ENCODE data around the gene FAH. TPM values are rescaled to one million over a fixed set of nuclear protein-coding genes. Genes with fewer than 3 reads are reported as not detected.

FAH gene
- total RNA-seq, 1 donor from 2014 or later = 6.2 TPM

GRCh38 chr15:80175436-80175835 is 22.6 kb downstream of the FAH start:
- Mint-ChIP-seq H3K4me1 (ENCODE audit: unreplicated experiment) (no peaks in the 10 kb centered on the region), H3K9me3 (ENCODE audit: unreplicated experiment) (no peaks in the 10 kb centered on the region), H3K27ac (ENCODE audit: unreplicated experiment) (no peak overlapping the region), H3K27me3 (ENCODE audit: unreplicated experiment) (peaks cover 7% of the 10 kb centered on the region), H3K4me3 (ENCODE audit: unreplicated experiment) (no peak overlapping the region), H3K36me3 (ENCODE audit: low read depth, unreplicated experiment) (peaks cover 12% of the 10 kb centered on the region)
- TF ChIP-seq CTCF (IDR thresholded peaks at IDR 0.05; ENCODE audit: unreplicated experiment) = no peak
- DNase-seq (ENCODE audit: low spot score) = no peak

- Mint-ChIP-seq H3K36me3 (ENCODE audit: low read depth, unreplicated experiment) (peaks cover 12% of the 10 kb centered on the region), H3K4me3 (ENCODE audit: unreplicated experiment) (no peak overlapping the region), H3K4me1 (ENCODE audit: unreplicated experiment) (no peaks in the 10 kb centered on the region), H3K9me3 (ENCODE audit: unreplicated experiment) (no peaks in the 10 kb centered on the region), H3K27ac (ENCODE audit: unreplicated experiment) (no peak overlapping the region), H3K27me3 (ENCODE audit: unreplicated experiment) (peaks cover 7% of the 10 kb centered on the region)
- no peak for DNase-seq (ENCODE audit: low spot score)
- TF ChIP-seq CTCF (IDR thresholded peaks at IDR 0.05; ENCODE audit: unreplicated experiment) = no peak
These were observed 23.6 kb downstream of the FAH start for GRCh38 chr15:80176443-80176842.

- no peak for DNase-seq (ENCODE audit: low spot score)
- Mint-ChIP-seq H3K27ac (ENCODE audit: unreplicated experiment) (no peak overlapping the region), H3K4me3 (ENCODE audit: unreplicated experiment) (no peak overlapping the region), H3K4me1 (ENCODE audit: unreplicated experiment) (no peaks in the 10 kb centered on the region), H3K36me3 (ENCODE audit: low read depth, unreplicated experiment) (peaks cover 12% of the 10 kb centered on the region), H3K27me3 (ENCODE audit: unreplicated experiment) (peaks cover 7% of the 10 kb centered on the region), H3K9me3 (ENCODE audit: unreplicated experiment) (no peaks in the 10 kb centered on the region)
- TF ChIP-seq CTCF (IDR thresholded peaks at IDR 0.05; ENCODE audit: unreplicated experiment) = no peak
These were observed 24.4 kb downstream of the FAH start for GRCh38 chr15:80177156-80177555.

GRCh38 chr15:80179025-80179759 is 26.4 kb downstream of the FAH start:
- Mint-ChIP-seq H3K27me3 (ENCODE audit: unreplicated experiment) (peaks cover 7% of the 10 kb centered on the region), H3K4me1 (ENCODE audit: unreplicated experiment) (no peaks in the 10 kb centered on the region), H3K27ac (ENCODE audit: unreplicated experiment) (no peak overlapping the region), H3K9me3 (ENCODE audit: unreplicated experiment) (no peaks in the 10 kb centered on the region), H3K36me3 (ENCODE audit: low read depth, unreplicated experiment) (peaks cover 5% of the 10 kb centered on the region), H3K4me3 (ENCODE audit: unreplicated experiment) (peak overlapping the region; percentile 33)
- DNase-seq (ENCODE audit: low spot score) = no peak
- no peak for TF ChIP-seq CTCF (IDR thresholded peaks at IDR 0.05; ENCODE audit: unreplicated experiment)

- Mint-ChIP-seq H3K4me3 (ENCODE audit: unreplicated experiment) (no peak overlapping the region), H3K4me1 (ENCODE audit: unreplicated experiment) (no peaks in the 10 kb centered on the region), H3K9me3 (ENCODE audit: unreplicated experiment) (no peaks in the 10 kb centered on the region), H3K27ac (ENCODE audit: unreplicated experiment) (no peak overlapping the region), H3K36me3 (ENCODE audit: low read depth, unreplicated experiment) (peaks cover 3% of the 10 kb centered on the region), H3K27me3 (ENCODE audit: unreplicated experiment) (peaks cover 6% of the 10 kb centered on the region)
- no peak for TF ChIP-seq CTCF (IDR thresholded peaks at IDR 0.05; ENCODE audit: unreplicated experiment)
- no peak for DNase-seq (ENCODE audit: low spot score)
These were observed 27.1 kb downstream of the FAH start for GRCh38 chr15:80179935-80180334.

All from endothelial cell (in vitro differentiated cells).